Upper lobe of left lung (tissue), 4 donors: Measurements from ENCODE around the gene ANGPTL4.

Experiments
- CTCF ChIP-seq, 6 experiments: fragments of 450-650 bp in 4 of 6; fragments of 200-600 bp in 2 of 6; sonication (generic) in 2 of 6; IDR thresholded peaks; one replicate each; pipeline ENCODE4 v1.5.1; 2016 to 2019; ENCODE audit warnings: antibody characterized with exemption in 6 of 6
- EP300 ChIP-seq, 4 donors: sonication (generic); formaldehyde crosslinking; IDR thresholded peaks; one replicate each; pipeline ENCODE4 v1.5.1; 2017; ENCODE audit warnings: antibody characterized with exemption in 4 of 4, control low read depth in 2 of 4

GRCh38 chr19:8323781-8324185 is 40.2 kb upstream of the ANGPTL4 start:
- TF ChIP-seq CTCF (IDR thresholded peaks at IDR 0.05) (no peak), EP300 (IDR thresholded peaks at IDR 0.05) (no peak)
